A673 (cell line): ENCODE data around the gene CAMSAP2.

Experiments
- EZH2 ChIP-seq: fragments of 200-600 bp; sonication (generic); IDR thresholded peaks from 2 replicates; pipeline ENCODE4 v1.6.1; 2017; ENCODE audit warnings: borderline replicate concordance, low read depth, mild to moderate bottlenecking, mixed read lengths, antibody characterized with exemption, low read length; ENCODE audit not compliant: poor library complexity, severe bottlenecking
- TF ChIP-seq, protein P1 (sequence below): fragments of 300-800, 200-600 bp; sonication (generic); conservative IDR thresholded peaks from 2 replicates; pipeline ENCODE4 v1.5.1; 2017; ENCODE audit warnings: low read depth, mild to moderate bottlenecking, antibody characterized with exemption, low read length, moderate library complexity, mixed read lengths

DNA sequence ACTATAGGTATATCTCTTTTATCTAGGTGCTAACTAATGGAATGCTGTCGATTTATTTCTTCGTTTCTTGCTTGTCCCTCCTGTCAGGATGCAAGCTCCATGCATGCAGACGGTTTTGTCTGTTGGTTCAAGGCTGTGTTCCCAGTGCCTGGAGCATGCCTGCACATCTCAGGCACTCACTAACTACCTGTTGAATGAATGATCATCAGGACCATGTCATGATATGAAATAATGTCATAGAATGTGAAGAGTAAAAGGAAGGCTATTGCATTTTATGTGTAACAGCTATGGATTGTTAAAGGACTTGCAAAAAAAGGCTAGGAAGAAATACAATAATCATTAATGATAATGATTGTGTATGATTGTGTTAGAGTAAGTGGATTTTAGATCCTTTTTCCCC is 138.3 kb downstream of the CAMSAP2 start:
- TF ChIP-seq, protein P1, sequence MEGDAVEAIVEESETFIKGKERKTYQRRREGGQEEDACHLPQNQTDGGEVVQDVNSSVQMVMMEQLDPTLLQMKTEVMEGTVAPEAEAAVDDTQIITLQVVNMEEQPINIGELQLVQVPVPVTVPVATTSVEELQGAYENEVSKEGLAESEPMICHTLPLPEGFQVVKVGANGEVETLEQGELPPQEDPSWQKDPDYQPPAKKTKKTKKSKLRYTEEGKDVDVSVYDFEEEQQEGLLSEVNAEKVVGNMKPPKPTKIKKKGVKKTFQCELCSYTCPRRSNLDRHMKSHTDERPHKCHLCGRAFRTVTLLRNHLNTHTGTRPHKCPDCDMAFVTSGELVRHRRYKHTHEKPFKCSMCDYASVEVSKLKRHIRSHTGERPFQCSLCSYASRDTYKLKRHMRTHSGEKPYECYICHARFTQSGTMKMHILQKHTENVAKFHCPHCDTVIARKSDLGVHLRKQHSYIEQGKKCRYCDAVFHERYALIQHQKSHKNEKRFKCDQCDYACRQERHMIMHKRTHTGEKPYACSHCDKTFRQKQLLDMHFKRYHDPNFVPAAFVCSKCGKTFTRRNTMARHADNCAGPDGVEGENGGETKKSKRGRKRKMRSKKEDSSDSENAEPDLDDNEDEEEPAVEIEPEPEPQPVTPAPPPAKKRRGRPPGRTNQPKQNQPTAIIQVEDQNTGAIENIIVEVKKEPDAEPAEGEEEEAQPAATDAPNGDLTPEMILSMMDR = no peak
- no peak for TF ChIP-seq EZH2
